ENCODE data around the gene SPSB3. TPM values are rescaled to one million over a fixed set of nuclear protein-coding genes. Genes with fewer than 3 reads are reported as not detected.
A peak's percentile ranks its signal among the peaks of the same experiment; 100 is the strongest.

SPSB3 gene
- total RNA-seq, 1 donor from 2014 or later = 44.2 TPM

GRCh38 chr16:1818204-1818872, 36.0 kb upstream of the SPSB3 start:
- TF ChIP-seq, protein P1, sequence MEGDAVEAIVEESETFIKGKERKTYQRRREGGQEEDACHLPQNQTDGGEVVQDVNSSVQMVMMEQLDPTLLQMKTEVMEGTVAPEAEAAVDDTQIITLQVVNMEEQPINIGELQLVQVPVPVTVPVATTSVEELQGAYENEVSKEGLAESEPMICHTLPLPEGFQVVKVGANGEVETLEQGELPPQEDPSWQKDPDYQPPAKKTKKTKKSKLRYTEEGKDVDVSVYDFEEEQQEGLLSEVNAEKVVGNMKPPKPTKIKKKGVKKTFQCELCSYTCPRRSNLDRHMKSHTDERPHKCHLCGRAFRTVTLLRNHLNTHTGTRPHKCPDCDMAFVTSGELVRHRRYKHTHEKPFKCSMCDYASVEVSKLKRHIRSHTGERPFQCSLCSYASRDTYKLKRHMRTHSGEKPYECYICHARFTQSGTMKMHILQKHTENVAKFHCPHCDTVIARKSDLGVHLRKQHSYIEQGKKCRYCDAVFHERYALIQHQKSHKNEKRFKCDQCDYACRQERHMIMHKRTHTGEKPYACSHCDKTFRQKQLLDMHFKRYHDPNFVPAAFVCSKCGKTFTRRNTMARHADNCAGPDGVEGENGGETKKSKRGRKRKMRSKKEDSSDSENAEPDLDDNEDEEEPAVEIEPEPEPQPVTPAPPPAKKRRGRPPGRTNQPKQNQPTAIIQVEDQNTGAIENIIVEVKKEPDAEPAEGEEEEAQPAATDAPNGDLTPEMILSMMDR (IDR thresholded peaks at IDR 0.05) = no peak
- H3K9me3 ChIP-seq = no peaks in the 10 kb centered on the region
- H3K36me3 ChIP-seq = peaks cover 83% of the 10 kb centered on the region
- no peaks in the 10 kb centered on the region for H3K27me3 ChIP-seq (ENCODE audit: low read depth)
- ATAC-seq (no peak), DNase-seq (no peak)
- H3K4me1 ChIP-seq = no peaks in the 10 kb centered on the region
- no peak overlapping the region for H3K4me3 ChIP-seq
- no peak overlapping the region for H3K27ac ChIP-seq
- intact Hi-C loops (cut with DNase I) = no loop called here

DNA sequence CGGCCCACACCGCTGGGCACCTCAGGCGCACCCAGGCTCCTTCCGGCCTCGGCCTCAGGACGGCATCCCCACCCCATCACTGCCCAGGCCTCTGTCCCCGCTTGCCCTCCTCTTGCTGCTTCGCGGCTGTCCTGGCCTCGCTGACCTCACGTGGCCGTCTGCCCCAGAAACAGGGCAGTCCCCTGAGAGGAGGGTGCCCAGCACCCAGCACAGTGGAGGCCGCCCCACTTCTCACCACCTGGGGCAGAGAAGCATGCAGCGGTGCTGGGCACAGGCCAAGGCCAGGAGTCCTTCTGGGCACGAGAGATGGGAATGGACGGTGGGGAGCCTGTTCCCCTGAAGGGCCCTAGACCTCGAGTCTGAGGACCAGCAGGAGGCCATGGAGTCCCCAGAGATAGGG, 35.3 kb upstream of the SPSB3 start:
- DNase-seq (no peak), ATAC-seq (no peak)
- intact Hi-C loops (cut with DNase I) = no loop called here
- H3K27ac ChIP-seq = no peak overlapping the region
- H3K9me3 ChIP-seq = no peaks in the 10 kb centered on the region
- H3K27me3 ChIP-seq (ENCODE audit: low read depth) = no peaks in the 10 kb centered on the region
- peaks cover 79% of the 10 kb centered on the region for H3K36me3 ChIP-seq
- H3K4me1 ChIP-seq = peaks cover 6% of the 10 kb centered on the region
- H3K4me3 ChIP-seq = no peak overlapping the region
- TF ChIP-seq, protein P1 (IDR thresholded peaks at IDR 0.05) = no peak

- Histone ChIP-seq H3K27ac (no peak overlapping the region), H3K9me3 (no peaks in the 10 kb centered on the region), H3K36me3 (peaks cover 74% of the 10 kb centered on the region), H3K4me1 (peaks cover 11% of the 10 kb centered on the region), H3K27me3 (ENCODE audit: low read depth) (no peaks in the 10 kb centered on the region), H3K4me3 (no peak overlapping the region)
- intact Hi-C loops (cut with DNase I) = no loop called here
- DNase-seq = no peak
- no peak for ATAC-seq
- TF ChIP-seq, protein P1 (IDR thresholded peaks at IDR 0.05) = no peak
Measured at GRCh38 chr16:1817276-1817589, 34.9 kb upstream of the SPSB3 start.

GRCh38 chr16:1816396-1817275, 34.3 kb upstream of the SPSB3 start:
- Histone ChIP-seq H3K27me3 (ENCODE audit: low read depth) (no peaks in the 10 kb centered on the region), H3K4me3 (no peak overlapping the region), H3K36me3 (peaks cover 68% of the 10 kb centered on the region), H3K9me3 (no peaks in the 10 kb centered on the region), H3K4me1 (peaks cover 11% of the 10 kb centered on the region), H3K27ac (no peak overlapping the region)
- TF ChIP-seq, protein P1 (IDR thresholded peaks at IDR 0.05) = no peak
- DNase-seq (peak; percentile 45), ATAC-seq (no peak)
- intact Hi-C loops (cut with DNase I) = no loop called here

DNA sequence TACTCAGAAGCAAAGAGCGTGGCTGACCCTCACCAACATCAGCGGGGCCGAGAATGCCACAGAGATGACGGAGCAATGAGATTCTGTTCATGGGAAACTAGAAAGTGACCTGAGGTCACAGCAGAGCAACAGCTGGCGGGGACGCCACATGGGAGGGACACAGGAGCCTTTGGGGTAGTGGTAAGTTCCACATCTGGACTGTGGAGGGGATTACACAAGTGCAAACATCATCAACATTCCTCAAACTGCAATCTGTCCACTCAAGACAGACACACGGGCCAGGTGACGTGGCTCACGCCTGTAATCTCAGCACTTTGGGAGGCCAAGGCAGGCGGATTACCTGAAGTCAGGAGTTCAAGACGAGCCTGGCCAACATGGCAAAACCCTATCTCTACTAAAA, 33.1 kb upstream of the SPSB3 start:
- DNase-seq (no peak), ATAC-seq (no peak)
- no peaks in the 10 kb centered on the region for H3K9me3 ChIP-seq
- peaks cover 61% of the 10 kb centered on the region for H3K36me3 ChIP-seq
- no peak overlapping the region for H3K27ac ChIP-seq
- H3K4me3 ChIP-seq = no peak overlapping the region
- intact Hi-C loops (cut with DNase I) = no loop called here
- H3K4me1 ChIP-seq = peaks cover 11% of the 10 kb centered on the region
- H3K27me3 ChIP-seq (ENCODE audit: low read depth) = no peaks in the 10 kb centered on the region
- TF ChIP-seq, protein P1 (IDR thresholded peaks at IDR 0.05) = no peak
